ENCODE measurements around the gene DDRGK1. TPM values are rescaled to one million over a fixed set of nuclear protein-coding genes. Genes with fewer than 3 reads are reported as not detected.

Gene DDRGK1
- total and polyA plus RNA-seq, 2 of the 4 experiments (the other 2 are of a cell fraction), result 12.2 to 29.6 TPM

- TF ChIP-seq, protein P1, sequence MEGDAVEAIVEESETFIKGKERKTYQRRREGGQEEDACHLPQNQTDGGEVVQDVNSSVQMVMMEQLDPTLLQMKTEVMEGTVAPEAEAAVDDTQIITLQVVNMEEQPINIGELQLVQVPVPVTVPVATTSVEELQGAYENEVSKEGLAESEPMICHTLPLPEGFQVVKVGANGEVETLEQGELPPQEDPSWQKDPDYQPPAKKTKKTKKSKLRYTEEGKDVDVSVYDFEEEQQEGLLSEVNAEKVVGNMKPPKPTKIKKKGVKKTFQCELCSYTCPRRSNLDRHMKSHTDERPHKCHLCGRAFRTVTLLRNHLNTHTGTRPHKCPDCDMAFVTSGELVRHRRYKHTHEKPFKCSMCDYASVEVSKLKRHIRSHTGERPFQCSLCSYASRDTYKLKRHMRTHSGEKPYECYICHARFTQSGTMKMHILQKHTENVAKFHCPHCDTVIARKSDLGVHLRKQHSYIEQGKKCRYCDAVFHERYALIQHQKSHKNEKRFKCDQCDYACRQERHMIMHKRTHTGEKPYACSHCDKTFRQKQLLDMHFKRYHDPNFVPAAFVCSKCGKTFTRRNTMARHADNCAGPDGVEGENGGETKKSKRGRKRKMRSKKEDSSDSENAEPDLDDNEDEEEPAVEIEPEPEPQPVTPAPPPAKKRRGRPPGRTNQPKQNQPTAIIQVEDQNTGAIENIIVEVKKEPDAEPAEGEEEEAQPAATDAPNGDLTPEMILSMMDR (conservative IDR thresholded peaks at IDR 0.05; ENCODE audit: low read depth, low read length), result no peak
- TF ChIP-seq NFE2L2 (IDR thresholded peaks at IDR 0.05; ENCODE audit: low read depth, low read length) (no peak), RAD21 (IDR thresholded peaks at IDR 0.05; ENCODE audit: low read length) (no peak), FOS (IDR thresholded peaks at IDR 0.05; ENCODE audit: low read depth, low read length) (no peak), MAZ (IDR thresholded peaks at IDR 0.05; ENCODE audit: borderline replicate concordance, low read depth, low read length) (no peak), MXI1 (IDR thresholded peaks at IDR 0.05; ENCODE audit: borderline replicate concordance, low read depth, low read length) (no peak)
Observed at GRCh38 chr20:3221398-3222226, 17.1 kb upstream of the DDRGK1 start (continued).

Data from IMR-90 (cell line).